ENCODE measurements around the gene ZNF621.

DNA sequence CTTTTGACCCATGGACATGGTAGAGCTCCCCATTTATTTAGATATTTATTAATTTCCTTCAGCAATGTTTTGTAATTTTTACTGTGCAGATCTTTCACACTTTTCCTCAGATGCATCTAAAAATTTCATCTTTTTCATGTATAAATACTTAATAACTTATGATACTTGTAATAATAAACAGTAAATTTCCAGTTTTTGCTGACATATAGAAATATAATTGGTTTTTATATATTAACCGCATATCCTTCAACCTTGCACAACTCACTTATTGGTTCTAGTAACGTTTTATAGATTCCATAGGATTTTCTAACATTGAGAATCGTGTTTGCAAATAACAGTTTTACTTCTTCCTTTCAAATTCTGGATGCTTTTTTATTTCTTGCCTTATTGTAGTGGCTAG, 3.5 kb upstream of the ZNF621 start:
- no peak for TF ChIP-seq POLR2AphosphoS5 (IDR thresholded peaks at IDR 0.05)
- TF ChIP-seq CTCF (IDR thresholded peaks at IDR 0.05), result no peak
- no peak for TF ChIP-seq POLR2A (IDR thresholded peaks at IDR 0.05)
